CD4-positive, CD25-positive, alpha-beta regulatory T cell (primary cell): ENCODE data around the gene TMEM40. TPM values are rescaled to one million over a fixed set of nuclear protein-coding genes. Genes with fewer than 3 reads are reported as not detected.

ENCODE experiments used
- ATAC-seq, 2 donors: fragments of 150-1000 bp; cut with Tn5 transposase; one replicate each; pipeline ENCODE4 v1.10.0; 2021; ENCODE audit warnings: low read depth in 2 of 2, moderate number of reproducible peaks in 2 of 2, moderate library complexity in 1 of 2
- DNase-seq, 3 donors: peaks; one replicate each; pipeline versions ENCODE4 v3.0.0 to v3.0.0-alpha.2; 2012 to 2022; ENCODE audit warnings: mixed read lengths in 1 of 3
- H3K27ac ChIP-seq: one replicate; pipeline ENCODE4 v1.7.0; 2013; ENCODE audit warnings: mild to moderate bottlenecking, low read length; ENCODE audit not compliant: insufficient read depth, poor library complexity, severe bottlenecking
- H3K27me3 ChIP-seq: one replicate; pipeline ENCODE4 v1.7.0; 2013; ENCODE audit warnings: low read length; ENCODE audit not compliant: control insufficient read depth, insufficient read depth
- H3K36me3 ChIP-seq: one replicate; pipeline ENCODE4 v1.7.0; 2013; ENCODE audit warnings: mild to moderate bottlenecking, low read length, moderate library complexity; ENCODE audit not compliant: control insufficient read depth, insufficient read depth
- H3K4me1 ChIP-seq: 2 replicates; pipeline ENCODE4 v1.7.0; 2013; ENCODE audit warnings: mild to moderate bottlenecking, low read length; ENCODE audit not compliant: insufficient read depth, control insufficient read depth, poor library complexity, severe bottlenecking
- H3K4me3 ChIP-seq: one replicate; pipeline ENCODE4 v1.7.0; 2013; ENCODE audit warnings: low read depth, mild to moderate bottlenecking, low read length, moderate library complexity
- H3K9me3 ChIP-seq, 2 experiments: 1 replicate in 1 of 2; 2 replicates in 1 of 2; pipeline ENCODE4 v1.7.0; 2013; ENCODE audit warnings: low read length in 2 of 2, mild to moderate bottlenecking in 1 of 2, moderate library complexity in 1 of 2; ENCODE audit not compliant: control insufficient read depth in 2 of 2
- H3K27ac Mint-ChIP-seq, 3 donors: one replicate each; pipeline ENCODE4 v1.8.0; 2020 to 2022; ENCODE audit warnings: mild to moderate bottlenecking in 3 of 3, mixed read lengths in 3 of 3, moderate library complexity in 2 of 3
- H3K27me3 Mint-ChIP-seq: one replicate; pipeline ENCODE4 v1.8.0; 2022; ENCODE audit warnings: mild to moderate bottlenecking, mixed read lengths
- H3K36me3 Mint-ChIP-seq: one replicate; pipeline ENCODE4 v1.8.0; 2020; ENCODE audit warnings: mixed read lengths
- H3K4me1 Mint-ChIP-seq, 4 donors: one replicate each; pipeline ENCODE4 v1.8.0; 2020 to 2022; ENCODE audit warnings: mixed read lengths in 4 of 4, mild to moderate bottlenecking in 1 of 4
- H3K4me3 Mint-ChIP-seq, 4 donors: one replicate each; pipeline ENCODE4 v1.8.0; 2020 to 2022; ENCODE audit warnings: mild to moderate bottlenecking in 4 of 4, mixed read lengths in 4 of 4, moderate library complexity in 3 of 4
- H3K9me3 Mint-ChIP-seq, 7 donors: one replicate each; pipeline ENCODE4 v1.8.0; 2020 to 2022; ENCODE audit warnings: mixed read lengths in 7 of 7, mild to moderate bottlenecking in 3 of 7, moderate library complexity in 2 of 7
- polyA plus RNA-seq, 4 donors: library from polyadenylated mRNA; unstranded; fragments of 300-500 nt; fragmentation: Illumina TruSeq; gene quantifications; one replicate each; pipeline ENCODE4 v1.2.3, GENCODE V29; 2021
- total RNA-seq: library from RNA; stranded (reverse); gene quantifications from one replicate; pipeline ENCODE4 v1.2.3, GENCODE V29; 2022

Gene TMEM40
- total and polyA plus RNA-seq, 5 donors from 2014 or later: 4.4 TPM; not detected in 4

DNA sequence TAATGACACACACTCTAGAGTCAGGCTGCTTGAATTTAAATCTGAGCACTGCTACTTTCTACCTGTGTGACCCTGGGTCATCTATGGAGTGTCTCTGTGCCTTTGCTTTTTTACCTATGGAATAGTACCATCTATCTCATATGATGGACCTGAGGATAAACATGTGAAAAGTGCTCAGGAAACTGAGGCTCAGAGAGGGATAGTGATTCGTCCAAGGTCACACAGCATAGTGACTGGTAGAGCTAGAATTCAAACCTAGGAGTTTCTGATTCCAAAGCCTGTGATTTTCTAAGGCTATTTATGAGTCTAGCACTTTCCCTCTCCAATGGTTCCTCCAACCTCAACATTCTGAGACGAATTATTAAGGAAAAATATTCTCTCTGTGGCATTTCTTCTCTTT is 63.1 kb downstream of the TMEM40 start:
- no peaks in the 10 kb centered on the region for H3K36me3 Mint-ChIP-seq
- peaks cover 4% of the 10 kb centered on the region for H3K27me3 Mint-ChIP-seq
- no peak overlapping the region for H3K4me3 Mint-ChIP-seq
- no peak overlapping the region for H3K4me3 ChIP-seq
- H3K27me3 ChIP-seq: no peaks in the 10 kb centered on the region
- no peaks in the 10 kb centered on the region for H3K4me1 Mint-ChIP-seq
- no peaks in the 10 kb centered on the region for H3K4me1 ChIP-seq
- no peak for DNase-seq
- no peaks in the 10 kb centered on the region for H3K9me3 ChIP-seq
- H3K9me3 Mint-ChIP-seq: no peaks in the 10 kb centered on the region
- no peak overlapping the region for H3K27ac Mint-ChIP-seq
- no peaks in the 10 kb centered on the region for H3K36me3 ChIP-seq
- no peak for ATAC-seq
- H3K27ac ChIP-seq: no peak overlapping the region

DNA sequence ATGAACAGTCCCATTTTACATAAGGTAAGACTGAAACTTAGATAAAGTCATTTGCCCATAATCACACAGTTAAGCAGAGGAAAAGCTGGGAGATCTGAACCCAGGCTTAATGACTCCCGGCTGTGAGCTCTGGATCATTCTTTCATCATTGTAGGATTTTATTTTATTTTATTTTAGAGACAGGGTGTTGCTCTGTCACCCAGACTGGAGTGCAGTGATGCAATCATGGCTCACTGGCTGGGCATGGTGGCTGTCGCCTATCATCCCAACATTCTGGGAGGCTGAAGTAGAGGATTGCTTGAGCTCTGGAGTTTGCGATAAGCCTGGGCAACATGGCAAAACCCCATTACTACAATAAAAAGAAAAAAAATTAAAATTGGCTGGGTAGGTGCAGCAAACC is 63.9 kb downstream of the TMEM40 start:
- peaks cover 4% of the 10 kb centered on the region for H3K27me3 Mint-ChIP-seq
- H3K4me3 ChIP-seq: no peak overlapping the region
- H3K36me3 ChIP-seq: no peaks in the 10 kb centered on the region
- H3K4me1 Mint-ChIP-seq: no peaks in the 10 kb centered on the region
- no peak overlapping the region for H3K27ac Mint-ChIP-seq
- no peaks in the 10 kb centered on the region for H3K27me3 ChIP-seq
- H3K9me3 Mint-ChIP-seq: no peaks in the 10 kb centered on the region
- H3K4me3 Mint-ChIP-seq: no peak overlapping the region
- H3K4me1 ChIP-seq: no peaks in the 10 kb centered on the region
- no peak overlapping the region for H3K27ac ChIP-seq
- DNase-seq (no peak), ATAC-seq (no peak)
- H3K9me3 ChIP-seq: no peaks in the 10 kb centered on the region
- no peaks in the 10 kb centered on the region for H3K36me3 Mint-ChIP-seq

DNA sequence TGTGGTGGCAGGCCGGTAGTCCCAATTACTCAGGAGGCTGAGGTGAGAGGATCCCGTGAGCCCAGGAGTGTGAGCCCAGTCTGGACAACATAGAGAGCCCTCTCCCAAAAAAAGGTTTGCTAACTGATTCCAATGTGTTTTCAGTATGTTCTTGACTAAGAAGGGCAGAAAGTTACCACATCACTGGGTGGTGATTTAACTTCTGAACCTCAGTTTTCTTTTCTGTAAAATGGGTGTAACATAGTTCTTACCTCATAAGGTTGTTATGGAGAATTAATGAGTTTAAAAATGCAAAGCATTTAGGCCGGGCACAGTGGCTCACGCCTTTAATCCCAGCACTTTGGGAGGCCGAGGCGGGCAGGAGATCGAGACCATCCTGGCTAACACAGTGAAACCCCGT is 66.6 kb downstream of the TMEM40 start:
- no peaks in the 10 kb centered on the region for H3K4me1 ChIP-seq
- ATAC-seq (no peak), DNase-seq (no peak)
- no peaks in the 10 kb centered on the region for H3K27me3 ChIP-seq
- H3K4me3 ChIP-seq: no peak overlapping the region
- Mint-ChIP-seq H3K27me3 (peaks cover 11% of the 10 kb centered on the region), H3K27ac (no peak overlapping the region), H3K36me3 (no peaks in the 10 kb centered on the region), H3K9me3 (no peaks in the 10 kb centered on the region), H3K4me1 (no peaks in the 10 kb centered on the region), H3K4me3 (no peak overlapping the region)
- H3K36me3 ChIP-seq: no peaks in the 10 kb centered on the region
- H3K9me3 ChIP-seq: no peaks in the 10 kb centered on the region
- no peak overlapping the region for H3K27ac ChIP-seq

DNA sequence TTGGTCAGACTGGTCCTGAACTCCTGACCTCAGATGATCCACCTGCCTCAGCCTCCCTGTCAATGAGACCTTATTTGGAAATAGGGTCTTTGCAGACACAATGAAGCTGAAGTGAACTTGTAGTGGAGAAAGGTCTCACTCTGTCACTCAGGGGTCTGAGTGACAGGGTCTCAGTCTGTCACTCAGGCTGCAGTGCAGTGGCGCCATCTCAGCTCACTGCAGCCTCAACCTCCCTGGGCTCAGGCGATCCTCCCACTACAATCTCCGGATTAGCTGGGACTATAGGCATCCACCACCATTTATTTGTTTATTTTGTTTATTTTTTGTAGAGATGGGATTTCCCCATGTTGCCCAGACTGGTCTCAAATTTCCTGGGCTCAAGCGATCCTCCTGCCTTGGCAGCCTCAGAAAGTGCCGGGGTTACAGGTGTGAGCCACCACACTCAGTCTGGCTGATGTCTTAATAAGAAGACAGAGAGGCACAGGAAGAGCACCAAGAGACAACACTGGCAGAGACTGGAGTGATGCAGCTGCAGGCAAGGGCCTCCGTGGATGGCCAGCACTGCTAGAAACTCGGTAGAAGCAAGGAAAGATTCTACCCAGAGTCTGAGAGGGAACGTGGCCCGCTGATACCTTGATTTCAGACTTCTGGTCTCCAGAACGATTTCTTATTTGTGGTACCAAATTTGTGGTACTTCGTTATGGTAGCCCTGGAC is 68.9 kb downstream of the TMEM40 start:
- no peak overlapping the region for H3K4me3 Mint-ChIP-seq
- Histone ChIP-seq H3K9me3 (no peaks in the 10 kb centered on the region), H3K27ac (no peak overlapping the region), H3K4me1 (no peaks in the 10 kb centered on the region), H3K36me3 (no peaks in the 10 kb centered on the region), H3K27me3 (no peaks in the 10 kb centered on the region), H3K4me3 (no peak overlapping the region)
- H3K27ac Mint-ChIP-seq: no peak overlapping the region
- H3K27me3 Mint-ChIP-seq: peaks cover 16% of the 10 kb centered on the region
- no peak for DNase-seq
- H3K4me1 Mint-ChIP-seq: no peaks in the 10 kb centered on the region
- peaks cover 0 to 2% (median 0%) of the 10 kb centered on the region in 7 donors for H3K9me3 Mint-ChIP-seq
- no peaks in the 10 kb centered on the region for H3K36me3 Mint-ChIP-seq
- no peak for ATAC-seq

DNA sequence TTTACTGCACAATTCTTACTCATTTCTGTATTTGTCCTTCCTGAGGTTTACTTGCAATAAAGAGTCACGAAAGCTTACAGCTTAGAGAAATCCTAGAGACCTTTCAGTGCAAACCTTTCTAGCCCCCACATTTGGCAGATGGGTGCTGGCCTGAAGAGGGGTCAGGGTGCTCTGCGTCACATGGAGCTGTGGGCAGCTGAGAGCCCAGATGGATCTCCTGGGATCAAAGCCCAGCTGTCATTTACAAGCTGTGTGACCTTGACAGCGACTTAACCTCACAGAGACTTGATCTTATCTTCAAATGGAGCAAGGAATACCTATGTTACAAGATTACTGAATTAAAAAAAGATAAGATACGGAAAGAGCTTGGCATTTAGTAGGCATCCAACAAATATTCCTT is 71.1 kb downstream of the TMEM40 start:
- peaks cover 0 to 2% (median 0%) of the 10 kb centered on the region in 7 donors for H3K9me3 Mint-ChIP-seq
- no peak overlapping the region for H3K4me3 Mint-ChIP-seq
- H3K4me3 ChIP-seq: no peak overlapping the region
- H3K9me3 ChIP-seq: no peaks in the 10 kb centered on the region
- H3K27ac Mint-ChIP-seq: no peak overlapping the region
- DNase-seq (no peak), ATAC-seq (no peak)
- H3K27ac ChIP-seq: no peak overlapping the region
- no peaks in the 10 kb centered on the region for H3K36me3 ChIP-seq
- H3K27me3 Mint-ChIP-seq: peaks cover 16% of the 10 kb centered on the region
- no peaks in the 10 kb centered on the region for H3K27me3 ChIP-seq
- no peaks in the 10 kb centered on the region for H3K36me3 Mint-ChIP-seq
- no peaks in the 10 kb centered on the region for H3K4me1 Mint-ChIP-seq
- no peaks in the 10 kb centered on the region for H3K4me1 ChIP-seq

DNA sequence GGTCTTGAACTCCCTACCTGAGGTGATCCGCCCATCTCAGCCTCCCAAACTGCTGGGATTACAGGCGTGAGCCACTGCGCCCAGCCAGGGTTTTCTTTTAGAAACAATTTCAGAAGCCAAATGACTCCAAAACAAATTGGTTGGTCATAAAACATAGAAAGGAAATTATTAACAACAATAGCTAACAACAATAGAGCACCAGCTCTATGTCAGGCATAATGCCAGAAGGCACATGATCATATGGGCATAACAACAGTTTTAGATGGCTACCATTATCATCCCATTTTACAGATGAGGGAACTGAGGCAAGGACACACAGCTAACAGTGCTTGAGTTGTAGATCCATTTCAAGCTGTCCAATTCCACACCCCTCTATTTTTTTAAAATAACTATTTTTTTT is 73.0 kb downstream of the TMEM40 start:
- no peak overlapping the region for H3K27ac Mint-ChIP-seq
- H3K27me3 Mint-ChIP-seq: peaks cover 12% of the 10 kb centered on the region
- H3K9me3 ChIP-seq: no peaks in the 10 kb centered on the region
- no peaks in the 10 kb centered on the region for H3K27me3 ChIP-seq
- no peaks in the 10 kb centered on the region for H3K36me3 ChIP-seq
- peaks cover 0 to 2% (median 0%) of the 10 kb centered on the region in 7 donors for H3K9me3 Mint-ChIP-seq
- no peak for DNase-seq
- no peak overlapping the region for H3K4me3 ChIP-seq
- H3K36me3 Mint-ChIP-seq: no peaks in the 10 kb centered on the region
- no peak overlapping the region for H3K27ac ChIP-seq
- no peak for ATAC-seq
- no peaks in the 10 kb centered on the region for H3K4me1 ChIP-seq
- no peak overlapping the region for H3K4me3 Mint-ChIP-seq
- H3K4me1 Mint-ChIP-seq: no peaks in the 10 kb centered on the region

Other genes starting within 250 kb of the TMEM40 start
- not detected for gene MKRN2OS, start 213.8 kb downstream of the TMEM40 start, total RNA-seq
- under 1 TPM in 1 of 4 donors, not detected in 3; 0.21 TPM for gene MKRN2OS, start 213.8 kb downstream of the TMEM40 start, polyA plus RNA-seq
- gene MKRN2, start 202.2 kb downstream of the TMEM40 start, total RNA-seq: 24.6 TPM
- 10 to 100 TPM; 45.9 to 61.6 (median 54.0) TPM for gene MKRN2, start 202.2 kb downstream of the TMEM40 start, polyA plus RNA-seq
- gene RAF1, start 95.1 kb downstream of the TMEM40 start, total RNA-seq: 133 TPM
- gene RAF1, start 95.1 kb downstream of the TMEM40 start, polyA plus RNA-seq: 10 to 100 TPM; 54.1 to 73.5 (median 66.3) TPM
- 0.72 TPM for gene CAND2, start 37.4 kb upstream of the TMEM40 start, total RNA-seq
- gene CAND2, start 37.4 kb upstream of the TMEM40 start, polyA plus RNA-seq: under 1 TPM; 0.63 to 0.98 (median 0.83) TPM
- 2,250 TPM for gene RPL32, start 82.3 kb upstream of the TMEM40 start, total RNA-seq
- 1,000 to 10,000 TPM; 2,316 to 3,950 (median 3,295) TPM for gene RPL32, start 82.3 kb upstream of the TMEM40 start, polyA plus RNA-seq